ENCODE results near the gene SLC6A15.

The SLC6A15 gene

DNA sequence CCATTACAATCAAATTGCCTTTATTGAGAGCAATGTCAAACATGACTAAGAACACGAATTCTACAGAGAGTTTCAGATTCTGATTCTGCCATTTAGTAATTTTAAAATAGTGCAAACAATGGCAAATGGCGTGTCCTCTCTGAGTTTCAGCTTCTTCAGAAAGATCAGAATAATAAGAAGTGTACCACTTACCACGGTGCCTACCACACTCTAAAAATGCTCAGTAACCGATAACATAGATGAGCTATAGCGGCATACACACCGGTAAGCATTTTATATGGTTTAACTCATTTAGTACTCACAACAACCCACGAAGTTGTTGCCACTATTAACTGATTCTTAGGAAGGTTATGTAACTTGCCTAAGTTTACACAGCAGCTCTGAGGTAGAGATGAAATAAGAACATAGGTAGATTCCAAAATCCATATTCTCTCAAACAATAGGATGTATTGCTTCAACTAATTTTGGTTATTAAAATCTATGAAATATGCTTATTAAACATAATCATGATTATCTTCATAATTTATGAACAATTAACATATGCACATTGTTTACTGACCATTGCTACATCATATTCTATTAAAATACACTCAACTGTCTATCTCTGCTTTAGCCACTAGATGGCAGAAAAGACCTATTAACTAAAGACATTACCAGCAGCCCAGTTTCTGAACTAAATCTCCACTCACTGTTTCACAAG lies 38.3 kb downstream of the SLC6A15 start:
- DNase-seq: no peak

DNA sequence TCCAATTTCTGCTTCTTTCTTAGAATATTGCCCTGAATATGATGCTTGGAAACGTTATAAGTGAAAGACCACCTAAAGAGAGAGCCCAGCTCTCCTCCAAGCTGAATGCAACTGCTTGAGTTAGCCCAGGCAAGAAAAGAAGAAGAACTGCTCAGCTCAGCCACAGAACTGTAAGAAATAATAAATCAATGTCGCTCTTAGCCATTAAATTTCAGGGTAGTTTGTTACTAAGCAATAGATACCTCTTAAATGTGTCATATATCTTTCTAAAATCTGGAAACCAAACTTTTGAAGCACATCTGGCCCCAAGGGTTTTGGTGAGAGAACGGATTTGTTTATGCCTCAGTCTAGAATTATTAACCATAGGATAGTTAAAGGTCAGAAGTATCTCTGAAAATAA lies 50.4 kb downstream of the SLC6A15 start:
- DNase-seq: no peak

DNA sequence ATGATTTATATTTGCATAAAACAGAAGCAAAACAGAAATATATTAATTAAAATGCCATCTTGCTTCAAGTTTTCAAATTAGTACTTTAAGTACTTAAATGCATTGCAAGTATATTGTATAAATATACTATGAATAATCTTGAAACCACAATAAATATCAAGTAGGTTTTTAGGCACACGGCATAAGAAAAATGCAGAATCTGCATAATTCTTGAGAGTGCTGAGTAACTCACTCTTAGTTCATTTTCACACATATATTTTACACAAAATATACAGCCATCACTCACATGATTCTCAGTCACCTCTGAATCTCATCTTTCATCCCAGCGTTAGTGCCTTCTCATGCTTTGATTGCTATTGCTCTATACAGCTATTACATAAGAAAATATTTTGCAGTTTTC lies 51.9 kb downstream of the SLC6A15 start:
- DNase-seq: no peak

DNA sequence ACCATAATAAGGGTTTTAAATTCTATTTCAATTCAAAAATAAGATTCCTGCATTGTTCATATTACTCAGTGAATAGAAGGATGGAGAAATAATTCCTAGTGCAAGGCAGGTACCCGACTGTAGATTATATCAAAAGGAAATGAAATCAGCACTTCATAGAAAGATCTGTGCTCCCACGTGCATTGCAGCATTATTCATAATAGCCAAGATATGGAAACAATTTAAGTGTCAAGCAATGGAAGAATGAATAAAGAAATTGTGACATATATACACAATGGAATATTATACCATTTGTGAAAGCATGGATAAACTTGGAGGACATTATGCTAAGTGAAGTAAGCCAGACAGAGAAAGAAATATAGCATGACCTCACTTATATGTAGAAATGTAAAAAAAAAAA lies 53.8 kb downstream of the SLC6A15 start:
- DNase-seq: no peak

DNA sequence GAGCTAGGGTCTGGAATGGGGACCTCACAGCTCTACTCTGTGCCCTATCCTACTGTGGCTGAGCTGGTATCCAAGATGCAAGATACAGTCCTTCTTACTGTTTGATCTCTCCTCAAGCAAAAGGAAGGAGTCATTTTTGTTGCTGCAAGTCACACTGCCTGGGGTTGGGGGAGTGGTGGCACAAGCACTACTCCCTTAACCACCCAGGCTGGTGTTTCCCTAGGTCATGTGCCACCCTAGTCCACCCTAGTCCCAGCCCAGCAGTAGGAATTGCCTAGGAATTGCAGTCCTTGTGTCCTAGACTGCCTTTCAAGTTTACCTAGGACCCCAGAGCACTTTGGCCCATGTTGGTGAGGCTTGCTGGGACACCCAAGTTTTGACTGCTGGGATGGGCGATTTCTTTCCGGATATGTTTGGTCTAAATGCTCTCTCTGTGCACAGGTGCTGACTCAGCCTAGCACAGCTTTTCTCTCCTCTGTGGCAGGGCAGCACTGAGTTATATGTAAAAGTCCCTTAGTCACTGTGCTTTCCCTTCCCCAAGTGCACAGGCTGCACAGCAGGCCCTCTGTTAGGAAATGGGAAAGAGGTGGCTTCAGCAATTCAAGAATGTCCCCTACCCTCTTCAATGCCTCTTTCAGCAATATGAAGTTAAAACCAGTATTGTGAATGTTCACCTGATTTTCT lies 54.9 kb downstream of the SLC6A15 start:
- DNase-seq: no peak

DNA sequence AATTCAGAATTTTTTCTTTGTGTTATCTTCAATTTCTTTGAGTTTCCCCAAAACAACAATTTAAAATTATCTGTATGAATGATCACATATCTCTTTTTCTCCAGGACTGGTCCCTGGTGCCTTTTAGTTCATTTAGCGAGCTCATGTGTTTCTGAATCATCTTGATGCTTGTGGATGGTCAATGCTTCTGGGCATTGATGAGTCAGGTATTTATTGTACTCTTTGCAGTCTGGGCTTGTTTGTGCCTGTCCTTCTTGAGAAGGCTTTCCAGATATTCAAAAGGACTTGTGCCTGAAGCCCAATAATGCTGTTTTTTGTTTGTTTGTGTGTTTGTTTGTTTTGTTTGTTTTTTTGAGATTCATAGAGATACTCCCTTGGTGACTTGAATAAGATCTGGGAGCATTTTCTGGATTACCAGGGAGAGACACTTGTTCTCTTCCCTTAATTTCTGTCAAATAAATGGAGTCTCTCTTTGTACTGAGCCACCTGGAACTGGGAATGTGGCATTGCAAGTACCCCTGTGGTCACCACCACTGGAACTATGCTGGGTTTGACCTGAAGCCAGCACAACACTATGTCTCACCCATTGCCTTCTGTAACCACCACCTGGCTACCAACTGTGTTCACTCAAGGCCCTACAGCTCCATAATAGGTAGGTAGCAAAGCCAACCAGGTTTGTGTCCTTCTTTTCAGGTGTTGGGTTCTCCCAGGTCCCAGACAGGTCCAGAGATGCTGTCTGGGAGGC lies 56.3 kb downstream of the SLC6A15 start:
- no peak for DNase-seq

DNA sequence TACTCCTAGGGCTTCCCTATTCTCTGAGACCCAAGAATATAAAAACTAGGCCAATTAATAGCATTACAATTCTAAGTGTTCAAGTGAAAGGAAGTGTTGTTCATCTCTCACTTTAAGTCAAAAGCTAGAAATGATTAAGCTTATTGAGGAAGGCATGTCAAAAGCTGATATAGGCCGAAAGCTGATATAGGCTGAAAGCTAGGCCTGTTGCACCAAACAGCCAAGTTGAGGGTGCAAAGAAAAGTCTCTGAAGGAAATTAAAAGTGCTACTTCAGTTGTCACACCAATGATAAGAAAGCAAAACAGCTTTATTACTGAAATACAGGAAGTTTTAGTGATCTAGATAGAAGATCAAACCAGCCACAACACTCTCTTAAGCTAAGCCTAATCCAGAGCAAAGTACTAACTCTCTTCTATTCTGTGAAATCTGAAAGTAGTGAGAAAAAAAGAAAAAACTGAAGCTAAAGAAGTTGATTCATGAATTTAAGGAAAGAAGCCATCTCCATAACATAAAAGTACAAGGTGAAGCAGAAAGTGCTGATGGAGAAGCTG lies 68.9 kb downstream of the SLC6A15 start:
- DNase-seq: no peak

DNA sequence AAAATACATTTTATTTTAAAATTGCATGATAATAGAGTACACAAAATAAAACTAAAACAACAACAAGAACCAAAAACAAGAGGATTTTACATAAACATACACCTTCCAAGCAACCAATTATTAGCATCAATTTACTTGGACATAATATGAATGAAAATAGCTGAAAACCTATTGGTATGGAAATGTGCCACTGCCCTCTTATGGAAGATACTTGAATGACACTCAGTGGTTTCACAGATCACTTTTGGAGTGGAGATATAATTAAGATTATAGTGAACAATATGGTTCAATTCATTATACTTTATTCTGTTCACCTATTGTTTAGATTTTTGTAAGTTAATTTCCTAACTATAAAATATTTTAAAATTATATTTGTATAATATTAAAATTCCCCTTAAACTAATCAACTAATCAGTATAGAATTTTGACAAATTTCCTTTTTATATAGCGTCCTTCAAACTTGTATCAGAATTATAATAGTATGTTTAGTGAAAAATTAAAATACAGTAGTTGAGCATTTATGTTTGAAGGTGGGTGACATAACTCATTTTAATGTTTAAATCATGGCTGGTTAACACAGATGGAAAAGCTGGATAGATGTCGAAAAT lies 70.1 kb downstream of the SLC6A15 start:
- DNase-seq: no peak

DNA sequence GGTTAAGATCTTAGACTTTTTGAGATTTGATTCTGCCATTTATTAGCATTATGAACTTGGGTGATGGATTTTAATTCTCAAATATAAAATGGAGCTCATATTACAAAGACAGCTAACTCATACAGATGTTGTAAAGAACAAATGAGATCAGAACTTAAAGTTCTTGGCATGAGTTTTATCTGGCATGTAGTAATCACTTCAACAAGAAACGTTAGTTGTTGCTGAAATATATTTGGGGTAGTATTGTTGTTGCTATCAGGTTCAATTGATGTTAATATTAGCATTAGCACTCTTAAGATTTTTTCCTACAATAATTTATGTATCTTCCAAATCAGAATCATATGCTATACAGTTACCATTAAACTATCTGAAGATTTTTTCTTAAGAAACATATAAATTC lies 71.0 kb downstream of the SLC6A15 start:
- DNase-seq: no peak

DNA sequence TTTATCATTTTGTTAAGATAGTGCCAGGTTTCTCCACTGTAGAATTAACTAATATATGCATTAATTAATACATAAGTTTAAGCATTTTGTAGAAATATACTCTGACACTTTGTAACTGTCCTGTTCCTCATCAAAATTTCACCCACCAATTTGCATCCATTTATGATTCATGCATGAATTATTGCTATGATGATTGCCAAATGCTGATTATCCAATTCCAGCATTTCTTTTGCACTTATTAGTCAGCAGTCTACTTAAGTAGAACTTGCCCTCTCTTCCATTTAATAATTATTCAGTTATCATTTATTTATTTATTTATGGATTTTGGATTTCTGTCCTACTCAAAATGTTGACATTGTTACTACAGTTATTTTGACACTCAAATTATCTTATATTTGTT lies 72.2 kb downstream of the SLC6A15 start:
- DNase-seq: no peak

DNA sequence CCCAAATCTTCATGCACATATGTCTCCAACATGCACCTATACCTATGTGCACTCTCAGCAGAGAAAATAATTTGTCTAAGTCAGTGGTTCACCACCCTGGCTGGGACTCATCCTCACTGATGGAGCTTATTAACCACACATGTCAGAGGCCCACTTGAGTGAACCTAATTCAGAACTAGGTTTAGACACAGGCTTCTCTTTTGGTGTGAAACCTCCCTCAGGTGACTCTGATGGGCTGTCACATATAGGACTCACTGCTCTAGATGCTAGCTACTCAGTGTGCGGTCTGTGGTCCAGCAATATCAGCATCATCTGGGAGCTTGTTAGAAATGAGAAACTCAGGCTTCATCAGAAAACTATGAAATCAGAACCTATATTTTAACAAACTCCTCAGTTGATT lies 85.7 kb downstream of the SLC6A15 start:
- no peak for DNase-seq

DNA sequence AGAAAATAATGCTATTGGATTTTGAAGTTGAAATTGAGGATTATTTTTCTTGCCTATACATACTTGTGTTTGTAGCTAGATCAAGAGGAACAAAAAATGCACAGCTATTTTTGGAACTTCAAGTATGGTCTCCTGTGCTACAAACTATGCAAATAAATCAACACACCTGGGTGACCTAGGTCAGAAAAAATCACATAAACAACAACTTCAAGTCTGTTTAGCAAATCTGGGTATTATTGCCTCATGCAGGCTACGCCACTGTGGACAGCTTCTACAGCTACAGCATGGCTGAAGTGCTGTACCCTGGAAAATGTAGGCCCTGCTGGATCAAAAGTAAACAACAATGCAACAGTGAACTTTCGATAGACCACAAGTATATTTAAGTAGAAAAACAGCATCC lies 87.5 kb downstream of the SLC6A15 start:
- DNase-seq: no peak

DNA sequence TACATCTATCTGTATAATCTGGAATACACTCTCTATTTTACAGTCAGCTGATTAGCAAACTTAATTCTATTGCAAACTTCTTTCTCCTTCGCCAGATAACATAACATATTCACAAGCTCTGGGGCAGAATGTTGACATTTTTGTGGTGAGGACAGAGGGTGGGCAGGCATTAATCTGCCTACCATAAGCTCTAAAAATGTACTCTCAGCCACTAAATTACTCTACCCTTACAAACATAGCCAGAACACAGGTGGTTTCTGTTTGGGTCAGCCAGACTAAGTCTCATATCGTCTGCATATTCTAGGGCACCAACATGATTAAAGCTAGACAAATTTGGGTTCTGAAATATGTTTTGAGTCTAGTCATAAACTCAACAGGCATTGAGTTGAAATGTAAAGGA lies 90.1 kb downstream of the SLC6A15 start:
- DNase-seq: no peak

DNA sequence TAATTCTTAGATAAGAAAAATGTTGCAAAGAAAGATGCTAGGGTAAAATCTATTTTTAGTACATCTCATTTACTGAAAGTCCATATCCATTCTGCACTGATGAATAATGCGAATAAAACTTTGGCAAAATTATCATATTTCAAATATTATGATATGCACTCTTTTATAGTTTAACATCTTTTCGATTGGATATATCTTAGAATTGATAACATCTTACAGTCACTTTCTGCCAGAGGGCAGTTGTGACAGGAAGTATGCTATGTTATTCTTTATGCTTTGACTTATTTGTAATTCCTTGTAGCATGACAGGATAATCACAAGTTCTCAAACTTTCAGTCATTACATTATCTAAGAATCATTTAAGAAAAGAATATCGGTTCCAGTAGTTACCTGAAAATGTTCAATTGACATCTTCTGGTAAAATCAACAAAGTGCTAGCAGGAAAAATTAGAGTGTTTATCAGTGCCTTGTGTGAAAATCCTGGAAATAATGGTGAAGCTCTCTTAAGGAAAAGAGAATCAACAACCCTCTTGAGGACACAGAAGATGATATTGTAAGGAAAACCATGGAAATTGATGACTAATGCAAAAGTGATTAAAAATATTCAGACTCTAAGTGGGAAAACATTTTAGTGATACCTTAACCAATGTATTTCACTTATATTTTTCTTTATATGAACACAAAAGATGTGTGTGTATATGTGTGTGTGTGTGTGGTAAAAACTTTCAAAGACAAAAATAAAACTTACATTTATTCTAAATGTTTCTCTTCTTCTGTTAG lies 95.5 kb downstream of the SLC6A15 start:
- DNase-seq: no peak

DNA sequence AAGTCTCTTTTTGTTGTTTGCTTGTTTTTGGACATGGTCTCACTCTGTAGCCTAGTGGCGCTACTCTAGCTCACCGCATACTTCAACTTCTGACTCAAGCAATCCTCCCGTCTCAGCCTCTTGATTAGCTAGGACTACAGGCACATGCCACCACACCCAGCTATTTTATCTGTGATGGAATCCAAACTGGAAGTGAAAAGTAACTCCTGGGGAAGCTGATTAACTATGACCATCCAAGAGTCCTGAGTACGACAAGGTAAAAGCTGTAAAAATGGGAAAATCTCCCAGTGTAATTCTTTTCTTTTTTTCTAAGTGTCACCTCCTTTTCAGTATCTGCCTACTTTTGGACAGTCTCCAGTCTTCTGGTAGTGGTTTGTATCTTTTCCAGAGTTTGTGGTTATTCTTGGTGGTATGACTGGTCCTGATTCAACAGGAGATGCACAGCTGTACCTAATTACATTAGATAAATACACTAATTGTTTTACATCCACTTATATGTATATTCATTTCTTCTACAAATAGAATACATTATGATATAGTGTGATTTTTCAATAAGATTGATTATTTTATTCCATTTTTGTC lies 97.8 kb downstream of the SLC6A15 start:
- no peak for DNase-seq

DNA sequence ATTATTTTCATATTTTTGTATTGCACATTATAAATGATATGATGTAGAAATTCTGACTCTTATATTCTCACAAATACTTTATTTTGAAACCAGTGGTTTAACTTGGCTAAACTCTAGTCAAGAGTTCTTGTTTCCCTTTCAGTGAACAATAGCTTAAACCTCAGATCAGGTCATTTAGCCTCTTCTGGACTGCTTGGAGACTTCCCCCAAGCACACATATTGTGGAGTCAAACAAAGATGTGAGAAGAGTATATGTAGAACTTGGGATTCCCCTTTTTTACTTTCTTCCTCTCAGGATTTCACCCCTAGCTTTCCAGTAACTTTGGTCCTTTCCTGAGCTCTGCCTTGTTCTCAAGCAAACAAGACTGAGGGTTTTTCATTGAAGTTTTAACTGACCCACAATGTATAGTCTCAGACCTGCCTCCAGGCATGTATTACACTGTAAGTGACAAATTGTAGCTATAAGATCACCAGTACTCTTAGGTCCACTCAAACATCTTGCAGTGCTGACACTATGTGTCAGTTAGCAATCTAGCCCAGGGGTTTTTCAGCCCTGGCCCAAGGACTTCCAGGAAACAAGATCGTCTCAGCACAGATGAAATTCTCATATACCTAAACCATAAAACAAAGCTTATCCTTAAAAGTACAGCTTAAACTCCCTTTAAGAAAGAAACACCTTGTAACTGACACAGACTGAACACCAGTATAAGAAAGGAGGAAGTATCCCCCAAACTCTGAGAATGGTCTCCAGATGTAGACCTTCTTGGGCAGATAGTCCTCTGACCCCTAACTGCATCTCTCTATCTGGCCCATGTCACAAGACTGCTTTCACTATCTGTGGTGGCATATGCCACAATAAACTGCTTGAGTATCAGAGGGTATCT lies 98.6 kb downstream of the SLC6A15 start:
- DNase-seq: no peak

DNA sequence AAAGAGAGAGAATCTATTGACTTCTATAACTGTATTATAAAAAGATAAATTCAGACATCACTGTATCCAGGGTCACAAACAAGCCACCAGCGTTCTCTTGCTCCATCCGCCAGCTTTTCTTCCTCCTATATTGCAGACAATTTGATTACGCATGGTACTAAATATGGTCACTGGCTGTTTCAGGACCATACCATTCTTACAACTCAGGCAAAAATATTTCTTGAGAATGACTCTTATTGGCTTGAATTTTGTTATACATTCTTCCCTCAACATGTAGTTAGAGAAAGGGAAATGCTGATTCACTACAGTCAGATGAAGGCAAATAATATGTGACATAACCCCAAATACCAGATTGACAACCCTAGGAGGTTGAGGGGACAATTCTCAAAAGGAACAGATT lies 101.3 kb downstream of the SLC6A15 start:
- DNase-seq: no peak

DNA sequence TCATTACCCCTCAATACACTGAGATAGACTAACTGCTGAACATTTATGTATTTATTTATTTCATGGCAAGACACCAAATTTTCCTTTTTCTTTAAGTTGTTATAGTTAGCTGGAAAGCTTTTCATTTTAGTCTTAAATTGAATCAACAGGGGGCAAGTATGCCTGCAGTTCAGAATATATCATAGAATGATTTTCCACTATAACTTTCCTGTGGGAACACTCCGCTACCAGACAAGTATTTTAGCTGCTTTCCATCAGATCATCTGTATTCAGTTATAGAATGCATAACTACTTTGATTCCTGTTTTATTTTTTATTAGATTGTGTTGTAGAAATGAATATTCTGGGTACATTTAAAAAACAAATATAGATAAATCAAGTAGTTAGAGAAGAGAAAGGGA lies 102.0 kb downstream of the SLC6A15 start:
- DNase-seq: no peak
